ENCODE measurements around the gene CD58.

CD58 gene

GRCh38 chr1:116508085-116508983 lies 62.5 kb downstream of the CD58 start:
- no peak for DNase-seq (ENCODE audit: low spot score)

GRCh38 chr1:116507631-116508030 lies 63.2 kb downstream of the CD58 start:
- DNase-seq (ENCODE audit: low spot score), result no peak

DNA sequence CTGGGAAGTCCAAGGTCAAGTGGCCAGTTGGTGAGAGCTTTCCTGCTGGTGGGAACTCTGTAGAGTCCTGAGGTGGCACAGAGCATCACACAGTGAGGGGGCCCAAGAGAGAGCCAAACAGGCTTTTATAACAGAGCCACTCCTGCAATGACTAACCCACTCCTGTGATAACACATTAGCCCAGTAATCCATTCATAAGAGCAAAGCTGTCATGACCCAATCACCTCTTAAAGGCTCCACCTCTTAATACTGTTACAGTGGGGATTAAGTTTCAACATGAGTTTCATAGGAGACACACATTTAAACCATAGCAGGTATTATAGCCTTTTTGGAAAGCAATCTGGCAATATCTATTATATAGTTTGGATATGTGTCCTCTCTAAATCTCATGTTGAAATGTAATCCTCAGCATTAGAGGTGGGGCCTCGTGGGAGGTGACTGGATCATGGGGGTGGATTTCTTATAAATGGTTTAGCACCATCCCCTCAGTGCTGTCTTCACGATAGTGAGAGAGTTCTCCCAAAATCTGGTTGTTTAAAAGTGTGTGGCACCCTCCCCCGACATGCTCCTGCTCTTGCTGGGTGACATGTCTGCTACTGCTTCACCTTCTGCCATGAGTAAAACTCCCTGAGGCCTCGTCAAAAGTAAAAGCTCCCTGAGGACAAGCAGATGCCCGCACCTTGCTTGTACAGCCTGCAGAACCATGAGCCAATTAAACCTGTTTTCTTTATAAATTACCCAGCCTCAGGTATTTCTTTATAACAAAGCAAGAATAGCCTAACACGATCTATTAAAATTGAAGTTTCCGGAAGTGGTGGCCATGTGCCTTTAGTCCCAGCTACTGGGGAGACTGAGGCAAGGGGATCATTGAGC lies 64.5 kb downstream of the CD58 start:
- no peak for DNase-seq (ENCODE audit: low spot score)

GRCh38 chr1:116504308-116505156 lies 66.3 kb downstream of the CD58 start:
- DNase-seq (ENCODE audit: low spot score), result peak; percentile 78

- DNase-seq (ENCODE audit: low spot score), result no peak
These were observed 67.1 kb downstream of the CD58 start for GRCh38 chr1:116503546-116504307.

DNA sequence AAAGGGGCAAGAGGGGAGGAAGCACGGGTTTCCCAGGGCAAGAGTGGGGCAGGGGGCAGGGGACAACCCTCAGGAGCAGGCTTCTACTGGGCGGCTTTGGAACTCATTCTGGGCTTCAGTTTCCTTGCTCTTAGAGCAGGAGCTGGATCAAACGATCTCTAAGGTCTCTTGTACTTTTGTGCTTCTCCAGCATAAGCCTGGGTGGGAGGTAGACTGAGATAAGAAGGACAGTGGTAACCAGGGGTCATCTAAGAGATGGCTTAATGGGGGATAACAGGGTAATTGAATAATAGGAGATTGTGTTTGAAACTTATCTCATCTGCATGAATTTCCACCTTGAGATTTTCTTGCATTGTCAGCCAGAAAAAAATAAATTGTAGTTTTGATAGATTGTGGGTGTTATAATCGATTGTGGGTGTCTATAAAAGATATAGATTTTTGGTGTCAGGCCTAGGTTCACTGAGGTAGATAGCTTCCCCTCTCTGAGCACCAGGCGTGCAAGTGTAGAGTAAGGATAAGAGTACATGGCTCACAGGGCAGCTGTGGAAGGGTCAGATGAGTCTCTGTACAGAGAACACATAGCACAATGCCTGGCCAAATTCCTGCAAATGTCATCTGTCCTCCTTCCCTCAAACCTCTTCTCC lies 68.0 kb downstream of the CD58 start:
- no peak for DNase-seq (ENCODE audit: low spot score)

- no peak for DNase-seq (ENCODE audit: low spot score)
These were observed 69.0 kb downstream of the CD58 start for GRCh38 chr1:116501870-116502244.

DNA sequence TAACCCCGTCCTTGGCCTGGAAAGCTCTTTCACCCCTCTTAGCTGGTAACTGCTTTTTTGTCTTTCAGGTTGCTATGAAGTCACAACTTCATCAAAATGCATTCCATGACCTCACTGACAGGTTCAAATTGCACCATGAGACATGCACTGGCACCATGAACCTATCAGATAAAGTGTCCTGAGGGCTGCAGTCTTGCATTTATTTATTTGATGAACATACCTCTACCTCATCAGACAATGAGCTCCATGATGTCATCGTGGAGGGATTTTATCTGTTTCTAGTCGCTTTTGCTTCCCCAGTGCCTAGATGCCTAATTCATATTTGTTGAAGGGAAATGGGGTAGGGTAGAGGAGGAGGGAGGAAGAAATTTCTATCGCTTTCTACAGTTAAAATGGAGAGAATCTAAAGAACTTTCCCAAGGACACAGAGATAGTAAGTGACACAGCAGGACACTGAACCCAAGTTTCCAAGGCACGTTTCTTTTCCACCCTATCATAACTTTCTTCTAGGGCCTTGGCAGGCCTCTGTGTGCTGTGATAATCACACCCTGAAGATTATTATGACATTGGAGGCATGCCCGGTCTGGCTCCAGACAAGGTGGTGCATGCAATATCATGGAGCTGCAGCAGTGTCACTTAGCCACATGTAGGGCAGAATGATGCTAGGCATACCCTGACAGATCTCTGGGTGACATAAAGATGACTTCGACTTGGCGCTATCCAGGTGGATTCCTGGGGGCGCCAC lies 69.5 kb downstream of the CD58 start:
- no peak for DNase-seq (ENCODE audit: low spot score)

DNA sequence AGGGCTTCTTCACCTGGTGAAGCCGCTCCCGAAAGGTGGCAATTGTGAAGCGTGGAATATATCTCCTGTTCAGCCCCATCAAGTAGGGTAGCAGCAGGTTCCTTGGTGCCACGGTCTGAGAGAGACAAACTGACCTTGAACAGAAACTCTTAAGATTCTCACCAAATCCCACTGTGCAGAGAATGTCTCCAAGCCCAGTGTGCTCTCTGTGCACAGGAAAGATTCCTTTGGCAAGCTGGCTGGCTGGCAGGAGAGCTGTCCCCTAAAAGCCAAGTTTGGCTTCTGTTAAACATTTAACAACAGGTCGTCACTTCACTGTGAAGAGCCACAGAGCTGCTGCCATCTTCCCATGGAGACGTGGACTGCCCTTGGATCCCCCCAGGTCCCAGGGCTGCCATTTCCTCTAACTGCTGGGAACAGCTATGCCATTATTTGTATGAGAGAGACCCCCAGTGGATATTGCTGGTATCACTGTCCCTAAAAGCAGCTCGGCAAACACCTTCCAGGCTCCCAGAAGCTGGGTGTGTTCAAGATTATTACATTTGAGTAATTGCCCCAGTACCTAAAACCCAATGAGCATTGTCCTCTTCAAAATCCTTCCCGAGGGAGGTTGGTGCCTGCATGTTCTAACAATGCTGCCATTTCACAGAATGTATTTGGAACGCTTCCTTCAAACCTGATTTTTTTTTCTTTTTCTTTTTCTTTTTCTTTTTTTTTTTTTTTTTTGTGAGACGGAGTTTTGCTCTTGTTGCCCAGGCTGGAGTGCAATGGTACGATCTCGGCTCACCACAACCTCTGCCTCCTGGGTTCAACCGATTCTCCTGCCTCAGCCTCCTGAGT lies 71.8 kb downstream of the CD58 start:
- DNase-seq (ENCODE audit: low spot score), result peak; percentile 84

DNA sequence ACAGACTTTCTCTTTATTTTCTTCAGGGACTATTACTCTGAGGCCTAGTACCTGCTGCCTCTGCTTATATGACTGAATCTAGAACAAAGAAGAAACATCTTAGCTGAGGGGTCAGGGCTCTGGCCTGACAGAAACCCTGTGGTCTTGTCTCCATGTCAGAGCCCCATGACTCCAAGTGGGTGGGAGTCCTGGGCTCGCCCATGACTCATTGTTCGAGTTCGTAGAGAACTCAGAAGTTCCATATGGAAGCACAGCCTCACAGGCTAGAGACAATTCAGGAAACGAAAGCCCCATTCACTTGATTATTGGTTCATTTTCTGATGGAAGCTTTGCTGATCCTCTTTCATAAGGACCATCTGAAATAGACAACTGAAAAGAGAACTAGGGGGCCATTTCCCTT lies 73.2 kb downstream of the CD58 start:
- DNase-seq (ENCODE audit: low spot score), result no peak

GRCh38 chr1:116496898-116497297 lies 73.9 kb downstream of the CD58 start:
- DNase-seq (ENCODE audit: low spot score), result no peak

DNA sequence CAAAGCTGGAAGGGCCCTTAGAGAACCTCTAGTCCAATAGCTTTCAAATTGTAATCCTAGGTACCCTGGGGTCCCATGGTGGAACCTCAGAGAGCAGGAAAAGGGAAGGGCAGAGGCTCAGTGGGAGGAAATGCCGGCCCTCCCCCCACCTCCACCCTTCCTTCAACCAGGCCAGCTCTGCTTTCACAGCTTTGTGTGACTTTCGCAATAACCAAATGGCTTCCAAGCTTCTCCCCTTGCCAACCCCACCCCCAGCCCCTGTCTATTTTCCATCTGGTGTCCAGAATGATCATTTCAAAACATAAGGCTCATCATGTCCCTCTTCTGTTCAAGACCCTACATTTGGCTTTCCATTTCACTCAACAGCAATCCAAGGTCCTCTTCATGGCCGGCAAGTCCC lies 74.4 kb downstream of the CD58 start:
- no peak for DNase-seq (ENCODE audit: low spot score)

- DNase-seq (ENCODE audit: low spot score), result no peak
These were observed 75.3 kb downstream of the CD58 start for GRCh38 chr1:116495535-116495934.

GRCh38 chr1:116494745-116495144 lies 76.1 kb downstream of the CD58 start:
- DNase-seq (ENCODE audit: low spot score), result no peak

GRCh38 chr1:116494353-116494692 lies 76.5 kb downstream of the CD58 start:
- DNase-seq (ENCODE audit: low spot score), result no peak

DNA sequence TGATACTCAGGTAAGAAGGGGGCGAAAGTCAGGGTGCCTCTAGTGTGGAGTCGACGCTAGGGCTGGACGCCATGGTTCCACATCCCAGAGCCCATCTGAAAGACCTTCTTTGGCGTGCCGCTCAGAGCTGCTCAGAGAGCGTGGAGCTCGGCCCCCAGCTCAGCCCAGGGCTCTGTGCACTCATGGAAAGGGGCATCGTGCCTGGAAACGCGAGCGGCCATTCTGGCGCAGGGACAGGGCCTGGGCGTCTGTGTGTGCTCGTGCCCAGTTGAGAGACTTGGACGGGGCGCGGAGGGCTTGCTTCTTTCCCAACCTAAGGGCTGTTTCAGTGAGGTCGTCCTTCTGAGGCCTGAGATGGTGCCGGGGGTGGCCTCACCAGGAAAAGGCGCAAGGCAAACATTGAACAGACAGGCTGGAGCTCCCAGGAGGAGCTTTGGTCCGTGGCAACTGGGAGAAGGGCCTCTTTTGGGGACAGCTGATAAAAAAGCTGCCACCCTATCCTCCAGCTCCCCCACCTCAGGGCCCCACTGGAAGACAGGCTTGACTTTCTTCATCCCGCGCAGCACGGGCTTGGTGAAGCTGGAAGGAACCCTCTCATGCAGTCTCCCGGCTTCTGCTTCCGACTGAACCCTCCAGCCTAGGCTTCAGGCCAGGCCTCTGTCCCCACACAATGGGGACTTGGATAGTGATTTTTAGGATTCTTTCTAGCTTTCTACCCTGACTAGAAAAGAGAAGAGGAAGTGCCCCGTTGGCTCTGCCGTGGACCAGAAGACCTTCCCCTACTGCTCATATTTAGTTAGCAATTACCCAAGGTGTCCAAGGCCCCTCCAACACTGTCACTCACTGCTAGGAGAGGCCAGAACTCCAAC lies 77.1 kb downstream of the CD58 start:
- DNase-seq (ENCODE audit: low spot score), result no peak

DNA sequence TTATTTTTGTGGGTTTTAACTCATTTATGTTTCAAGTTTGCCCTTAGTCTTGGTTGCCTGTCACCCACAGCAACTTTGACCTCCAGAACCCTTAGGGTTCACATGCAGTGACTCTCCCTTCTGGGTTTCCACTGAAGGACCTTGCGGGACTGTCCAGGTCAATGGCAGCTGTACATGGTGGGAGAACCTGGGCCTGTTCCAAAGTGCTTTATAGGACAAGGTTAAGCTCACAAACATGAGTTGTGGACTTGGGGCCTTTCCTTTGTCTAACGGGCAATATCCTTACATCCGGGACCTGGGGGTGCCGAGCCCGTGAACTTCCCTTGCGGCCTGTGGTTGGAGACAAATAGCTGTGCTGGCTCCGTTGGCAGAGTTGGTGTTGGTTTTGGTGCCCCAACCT lies 77.8 kb downstream of the CD58 start:
- no peak for DNase-seq (ENCODE audit: low spot score)

DNA sequence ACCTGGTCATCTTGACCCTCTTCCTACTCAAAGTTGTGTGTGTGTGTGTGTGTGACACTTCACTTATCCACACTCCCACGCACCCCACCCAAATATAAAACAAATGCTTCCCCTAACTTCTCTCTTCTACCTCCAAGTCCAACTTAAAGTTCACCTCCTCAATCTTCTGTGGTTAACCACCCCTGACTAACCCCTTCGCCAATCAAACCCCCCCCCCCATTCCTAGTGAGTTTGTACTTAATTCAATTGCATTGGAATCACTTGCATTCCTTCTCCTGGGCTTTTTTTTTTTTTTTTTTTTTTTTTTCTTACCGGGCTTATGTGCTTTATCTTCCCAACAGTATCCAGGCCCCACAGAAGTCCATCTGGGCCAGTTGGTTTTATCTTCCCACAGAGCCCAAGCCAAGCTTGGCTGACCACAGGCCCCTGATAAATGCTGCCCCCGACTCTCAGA lies 78.4 kb downstream of the CD58 start:
- DNase-seq (ENCODE audit: low spot score), result no peak
